CD4-positive, alpha-beta T cell treated with Interleukin-12 subunit alpha and Interleukin-12 subunit beta, for 1 hour (primary cell): ENCODE data around the gene RUVBL1.
A peak's percentile ranks its signal among the peaks of the same experiment; 100 is the strongest.

Experiments used
- DNase-seq: peaks from one replicate; pipeline ENCODE4 v3.0.0-alpha.2; 2020

The RUVBL1 gene

DNA sequence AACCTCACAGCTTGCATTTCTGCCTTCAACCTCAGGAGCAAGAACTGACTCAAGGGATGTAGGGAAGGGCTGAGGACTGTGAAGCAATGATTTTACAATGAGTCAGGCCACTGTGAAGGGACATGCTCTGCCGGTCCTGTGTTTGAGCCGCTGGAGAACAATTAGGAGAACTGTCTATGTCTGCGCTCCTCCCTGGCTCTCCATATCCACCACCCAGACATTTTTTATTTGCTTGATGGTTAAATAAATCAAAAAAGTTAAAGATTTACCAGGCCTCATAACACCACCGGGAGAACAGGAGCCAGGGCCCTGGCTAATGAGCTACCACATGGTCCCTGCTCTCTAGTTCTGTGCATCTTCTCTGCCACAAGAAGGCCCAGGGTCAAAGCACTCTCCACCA, 41.8 kb downstream of the RUVBL1 start:
- no peak for DNase-seq

DNA sequence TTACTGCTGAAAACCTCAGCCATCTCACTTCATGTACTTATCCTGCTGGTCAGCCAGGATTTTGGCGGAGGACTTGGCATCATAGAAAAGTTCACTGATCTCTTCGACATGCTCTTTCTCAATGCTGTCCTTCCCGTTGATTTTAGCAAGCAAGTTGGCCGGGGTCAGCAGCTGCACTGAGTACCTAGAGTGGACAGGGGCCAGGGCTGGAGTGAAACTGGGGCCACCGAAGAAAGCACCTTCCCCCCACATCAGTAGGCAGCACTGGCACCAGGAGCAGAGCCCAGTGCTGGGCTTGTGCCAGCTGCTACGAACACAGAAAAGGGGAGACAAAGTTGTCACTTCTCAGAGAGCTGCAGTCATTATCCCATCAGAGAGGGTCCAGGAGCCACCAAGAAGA, 42.4 kb downstream of the RUVBL1 start:
- no peak for DNase-seq

DNA sequence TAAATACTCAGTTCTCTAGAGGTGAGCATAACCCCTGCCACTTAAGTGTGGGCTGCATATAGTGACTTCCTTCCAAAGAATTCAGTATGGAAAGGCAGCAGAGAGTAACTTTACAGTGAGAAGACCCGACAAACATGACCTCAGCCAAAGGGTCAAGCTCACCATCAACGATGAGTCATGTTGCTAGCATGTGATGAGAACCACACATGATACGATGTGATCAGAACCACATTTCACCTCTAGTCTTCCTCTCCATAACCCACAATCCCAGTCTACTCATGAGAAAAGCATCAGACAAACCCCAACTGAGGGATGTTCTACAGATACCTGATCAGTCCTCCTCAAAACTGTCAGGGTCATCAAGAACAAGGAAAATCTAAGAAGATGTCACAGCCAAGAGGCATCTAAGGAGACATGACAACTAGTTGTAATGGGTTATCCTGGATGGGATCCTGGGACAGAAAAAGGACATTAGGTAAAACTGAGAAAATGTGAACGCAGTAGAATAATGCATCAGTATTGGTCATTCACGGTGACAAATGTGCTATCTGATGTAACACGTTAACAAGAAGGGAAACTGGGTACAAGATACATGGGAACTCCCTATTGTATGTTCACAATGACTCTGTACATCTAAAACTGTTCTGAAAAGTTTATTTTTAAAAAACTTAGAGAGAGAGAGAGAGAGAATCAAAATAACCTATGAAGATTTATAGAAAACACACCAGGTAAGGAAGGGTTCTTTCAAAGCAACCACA, 43.1 kb downstream of the RUVBL1 start:
- DNase-seq = no peak

DNA sequence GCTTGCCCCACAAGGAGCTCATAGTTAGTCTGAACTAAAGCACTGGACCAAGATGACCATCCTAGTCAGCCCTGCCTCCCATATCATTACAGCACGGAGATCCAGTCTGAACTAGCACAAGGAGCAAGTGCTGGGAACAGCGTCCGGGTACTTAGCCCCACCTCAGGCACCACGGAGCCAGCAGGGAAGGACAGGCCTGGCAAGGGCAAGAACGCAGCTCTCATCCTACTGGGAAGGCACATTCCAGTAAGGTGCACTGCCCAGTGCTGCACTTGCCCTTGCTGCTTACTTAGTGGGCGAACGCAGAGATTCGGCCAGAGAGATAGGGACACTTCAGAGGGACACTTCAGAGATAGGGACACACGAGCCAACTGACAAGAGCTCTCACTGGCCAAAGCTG, 43.8 kb downstream of the RUVBL1 start:
- no peak for DNase-seq

DNA sequence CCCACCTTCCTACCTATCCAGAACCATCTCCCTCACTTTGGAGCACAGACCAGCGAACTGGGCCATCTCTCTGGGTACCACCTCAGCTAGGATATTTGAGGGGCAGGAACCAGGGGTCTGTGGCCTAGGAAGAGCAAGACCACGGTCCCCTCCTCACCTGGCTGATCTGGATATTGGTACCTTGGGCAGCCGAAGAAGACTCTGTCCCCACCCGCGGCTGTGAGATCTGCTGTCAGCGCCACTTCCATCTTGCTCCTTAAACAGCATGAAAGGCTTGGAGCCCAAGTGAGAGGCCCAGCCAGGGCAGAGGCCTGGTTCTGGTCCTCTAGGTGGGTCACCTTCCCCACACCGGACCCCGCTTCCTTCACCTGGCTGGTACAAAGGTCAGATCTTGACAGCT, 44.7 kb downstream of the RUVBL1 start:
- no peak for DNase-seq

DNA sequence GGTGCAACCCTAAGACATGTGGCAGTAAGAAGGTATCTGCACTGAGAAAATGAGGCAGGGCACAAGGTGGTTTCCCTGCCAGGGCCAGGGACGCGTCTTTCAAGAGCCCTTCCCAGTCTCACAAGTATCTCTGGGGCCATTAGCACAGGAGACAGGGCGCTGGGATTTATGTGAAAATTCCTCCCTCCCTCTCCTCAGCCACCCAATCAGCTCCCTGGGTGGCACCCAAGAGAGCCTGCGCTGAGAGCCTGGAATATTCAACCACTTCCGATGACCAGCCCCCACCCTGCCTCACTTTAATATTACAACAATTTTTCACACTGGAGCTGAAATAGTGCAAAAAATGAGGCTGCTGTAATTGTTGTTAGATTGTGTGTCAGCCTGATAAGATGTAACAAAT, 45.3 kb downstream of the RUVBL1 start:
- no peak for DNase-seq

DNA sequence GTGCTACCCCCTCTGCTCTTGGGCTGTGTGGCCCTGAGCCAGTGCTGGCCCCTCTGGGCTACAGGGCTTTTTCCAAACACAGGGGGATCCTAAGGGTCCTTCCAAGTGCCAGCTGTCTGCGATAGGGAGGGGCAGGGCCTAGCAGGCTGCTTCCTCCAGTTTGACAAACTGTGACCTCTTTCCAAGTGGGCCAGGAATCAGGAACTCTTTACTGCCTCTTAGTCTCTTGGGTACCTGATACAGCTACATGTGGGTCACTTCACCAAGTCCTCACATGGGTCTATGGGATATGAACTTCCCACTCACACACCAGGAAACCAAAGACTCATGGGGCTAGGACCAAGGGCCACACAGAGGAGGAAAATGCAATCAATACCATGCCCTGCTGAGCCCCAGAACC, 45.9 kb downstream of the RUVBL1 start:
- no peak for DNase-seq

DNA sequence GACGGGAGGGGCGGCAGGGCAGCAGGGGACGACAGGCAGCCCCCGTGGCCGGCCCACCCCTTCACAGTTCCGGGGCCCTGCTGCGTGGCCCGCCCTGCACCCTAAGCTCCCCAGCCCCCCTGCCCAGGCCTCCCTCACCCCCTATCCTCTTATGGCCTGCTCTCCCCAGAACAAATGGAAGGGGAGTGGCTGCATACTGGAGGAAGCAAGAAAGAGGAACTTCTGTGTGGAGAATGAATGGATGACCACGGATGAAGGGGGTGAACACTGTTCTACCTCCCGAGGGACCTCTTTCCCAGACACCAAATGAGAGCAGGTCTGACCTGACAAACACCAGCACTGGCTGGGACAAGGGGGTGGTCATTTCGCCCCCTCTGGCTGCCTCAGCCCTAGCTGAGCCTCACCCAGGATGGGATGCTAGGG, 46.4 kb downstream of the RUVBL1 start:
- no peak for DNase-seq

DNA sequence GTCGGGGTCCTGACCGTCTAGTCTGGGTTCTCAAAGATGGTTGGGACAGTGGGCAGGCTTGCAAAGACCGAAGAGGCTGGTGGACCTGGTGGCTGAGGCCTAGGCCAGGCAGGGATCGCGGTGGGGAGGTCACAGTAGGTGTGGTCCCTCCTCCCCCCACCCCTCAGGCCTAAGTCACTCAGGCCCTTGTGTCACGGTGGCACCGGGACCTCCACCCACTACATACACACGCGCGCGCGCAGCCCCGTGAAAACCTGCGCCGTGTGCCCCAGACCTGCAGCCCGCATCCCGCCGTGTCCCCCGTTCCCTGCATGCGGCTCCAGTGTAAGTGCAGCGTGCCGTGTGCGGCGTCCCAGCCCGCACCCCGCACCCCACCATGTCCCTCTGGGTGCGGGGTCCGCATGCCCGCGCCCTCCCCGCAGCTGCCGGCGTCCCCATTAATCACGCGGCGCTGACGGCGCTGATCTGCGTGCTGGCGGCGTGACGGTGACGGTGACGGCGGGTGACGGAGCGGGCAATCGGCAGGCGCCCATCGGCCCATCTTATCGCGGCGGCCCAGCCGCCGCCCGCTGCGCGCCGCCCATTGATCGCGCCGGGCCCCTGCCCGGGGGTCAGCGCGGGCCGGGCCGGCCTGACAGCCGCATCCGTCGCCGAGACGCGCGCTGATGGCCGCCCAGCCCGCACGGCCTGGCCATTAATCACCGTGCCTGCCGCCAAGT, 47.0 kb downstream of the RUVBL1 start:
- no peak for DNase-seq

DNA sequence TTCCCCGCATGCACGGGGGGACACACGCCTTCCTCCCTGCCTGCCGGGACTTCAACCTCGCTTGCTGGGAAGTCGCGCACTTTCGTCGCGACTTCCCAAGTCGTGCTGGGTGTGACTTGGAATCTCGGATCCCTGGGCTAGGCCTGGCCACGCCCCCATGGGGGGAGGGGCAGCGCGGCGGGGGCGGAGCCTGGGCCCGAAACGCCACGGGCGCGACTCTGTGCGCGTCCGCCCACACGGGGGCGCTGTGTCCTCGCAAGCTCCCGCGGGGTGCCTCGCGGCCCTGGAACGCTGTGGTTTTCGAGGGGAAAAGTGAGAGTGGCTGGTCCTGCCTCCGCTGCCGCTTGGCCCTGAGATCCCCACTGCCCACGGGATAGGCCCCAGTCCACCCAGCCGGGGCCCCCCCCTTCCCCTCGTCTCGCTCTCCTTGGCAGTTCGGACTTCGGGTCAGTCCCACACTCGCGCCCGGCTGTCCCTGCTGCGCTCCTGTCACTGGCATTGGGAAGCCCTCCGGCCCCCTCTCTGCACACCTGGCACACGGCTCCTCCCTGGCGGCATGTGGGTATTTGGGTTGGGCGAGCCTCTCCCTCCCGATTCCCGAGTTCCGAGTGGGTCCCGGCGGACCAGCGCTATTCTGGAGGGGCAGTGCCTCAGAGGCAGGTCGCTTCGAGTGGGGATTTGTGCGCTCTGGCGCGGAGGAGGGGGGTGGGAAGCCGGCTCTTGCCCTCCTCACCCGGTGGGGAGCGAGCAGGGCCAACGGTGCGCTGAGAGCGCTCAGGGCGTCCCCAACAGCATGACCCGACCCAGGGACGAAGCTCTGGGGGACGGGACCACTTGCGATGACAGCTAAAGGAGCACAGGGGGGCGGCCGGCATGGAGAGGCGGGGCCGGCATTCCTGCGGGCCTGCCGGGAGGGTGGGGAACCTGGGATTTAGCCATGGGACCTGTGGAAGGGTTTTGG, 47.8 kb downstream of the RUVBL1 start:
- peak; percentile 85 for DNase-seq

DNA sequence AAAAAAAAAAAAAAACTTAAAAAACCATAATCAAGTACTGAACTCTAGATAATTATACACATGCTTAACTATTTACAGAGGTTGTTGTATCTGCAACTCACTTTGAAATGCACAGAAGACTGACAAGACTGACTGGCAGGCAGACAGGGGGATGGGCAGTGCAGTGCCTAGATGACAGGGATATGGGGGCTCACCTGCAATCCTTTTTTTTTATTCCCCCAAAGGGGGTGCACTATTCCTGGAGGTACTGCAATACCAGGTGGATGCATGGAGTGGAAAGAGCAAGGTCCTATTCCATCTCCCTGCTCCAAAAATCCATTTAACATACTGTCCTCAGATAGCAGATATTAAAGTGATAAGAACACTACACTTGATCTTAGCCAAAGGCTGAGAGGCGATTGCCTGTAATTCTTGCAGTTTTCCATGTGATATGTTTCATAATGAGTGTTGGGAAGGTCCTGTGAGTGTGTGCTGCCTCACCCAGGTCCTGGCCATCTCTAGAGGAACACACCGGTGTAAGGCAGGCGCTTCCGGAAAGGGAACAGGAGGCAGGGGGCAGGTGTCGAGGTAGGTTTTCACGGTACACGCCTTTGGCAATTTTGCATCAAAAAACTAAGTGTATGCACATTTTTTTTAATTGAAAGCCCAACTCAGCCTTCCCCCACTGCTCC, 48.6 kb downstream of the RUVBL1 start:
- no peak for DNase-seq

DNA sequence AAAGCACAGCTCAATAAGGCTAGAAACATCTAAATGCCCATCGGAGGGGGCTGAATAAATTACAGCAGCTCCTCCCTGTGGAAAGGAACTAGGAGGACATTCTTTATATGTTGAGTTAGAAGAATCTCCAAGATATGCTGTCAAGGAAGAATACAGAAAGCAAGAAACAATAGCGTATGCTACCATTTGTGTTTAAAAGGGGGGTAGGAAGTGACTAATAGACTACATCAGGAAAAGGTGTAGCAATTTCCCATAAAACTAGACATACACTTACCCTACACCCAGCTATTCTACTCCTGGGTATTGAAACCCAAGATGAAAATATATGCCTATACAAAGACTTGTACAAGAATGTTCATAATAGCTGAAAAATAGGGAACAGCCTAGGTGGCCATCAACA, 49.8 kb downstream of the RUVBL1 start:
- no peak for DNase-seq

DNA sequence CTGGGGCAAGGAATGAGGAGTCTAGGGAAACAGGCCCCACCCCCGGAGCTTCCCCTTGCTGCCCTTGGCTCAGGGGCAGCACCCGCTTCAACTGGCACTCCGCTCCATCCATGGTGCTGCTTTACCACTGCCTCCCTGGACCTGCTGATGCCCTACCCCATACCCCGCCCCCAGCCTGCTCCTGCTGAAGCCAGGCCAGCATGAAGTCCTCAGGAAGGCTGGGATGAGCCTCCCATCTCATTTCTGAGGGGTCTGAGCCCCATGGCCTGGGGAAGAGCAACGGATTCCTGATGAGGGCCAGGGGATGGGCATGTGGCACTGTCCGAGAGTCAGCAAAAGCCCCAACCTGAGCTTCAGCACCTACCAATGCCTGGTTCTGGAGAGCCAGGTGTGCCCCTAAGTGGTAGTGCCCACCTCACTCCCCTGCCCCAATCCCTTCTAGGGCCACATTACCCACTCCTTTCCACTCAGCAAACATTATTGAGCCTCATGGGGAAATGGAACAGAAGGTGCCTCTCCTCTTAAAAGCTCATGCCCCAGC, 50.4 kb downstream of the RUVBL1 start:
- DNase-seq = no peak

DNA sequence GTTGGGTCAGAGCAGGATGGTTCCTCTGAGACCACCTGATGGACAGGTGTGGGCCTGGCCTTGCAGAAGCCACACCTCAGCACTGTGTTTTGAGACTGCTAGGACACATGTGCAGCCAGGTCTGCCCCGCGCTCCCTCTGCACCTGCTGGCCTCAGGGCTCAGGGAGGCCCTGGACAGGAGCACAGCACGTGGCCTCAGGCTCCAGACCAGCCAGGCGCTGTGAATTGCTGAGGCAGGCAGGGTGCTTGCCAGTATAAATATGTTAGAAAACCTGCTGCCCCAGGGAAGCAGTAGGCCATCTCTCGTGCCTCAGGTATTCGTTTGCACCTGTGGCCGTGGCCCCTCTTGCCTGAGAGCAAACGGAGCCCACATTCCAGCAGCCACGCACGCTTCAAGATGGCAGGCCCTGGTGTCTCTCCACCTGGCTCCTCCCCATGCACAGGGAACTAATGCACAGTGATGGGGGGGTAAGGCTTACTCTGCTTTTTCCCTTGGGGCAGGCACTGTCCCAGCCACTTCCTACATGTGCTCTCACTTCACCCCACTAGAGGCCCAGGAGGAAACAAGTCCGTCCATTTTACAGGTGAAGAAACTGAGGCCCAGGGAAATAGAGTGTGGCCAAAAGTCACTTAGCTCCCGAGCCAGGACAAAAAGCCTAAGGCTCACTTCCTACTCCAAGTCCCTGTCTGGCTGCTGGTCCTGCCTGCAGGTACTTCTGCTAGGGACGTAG, 51.0 kb downstream of the RUVBL1 start:
- DNase-seq = no peak

DNA sequence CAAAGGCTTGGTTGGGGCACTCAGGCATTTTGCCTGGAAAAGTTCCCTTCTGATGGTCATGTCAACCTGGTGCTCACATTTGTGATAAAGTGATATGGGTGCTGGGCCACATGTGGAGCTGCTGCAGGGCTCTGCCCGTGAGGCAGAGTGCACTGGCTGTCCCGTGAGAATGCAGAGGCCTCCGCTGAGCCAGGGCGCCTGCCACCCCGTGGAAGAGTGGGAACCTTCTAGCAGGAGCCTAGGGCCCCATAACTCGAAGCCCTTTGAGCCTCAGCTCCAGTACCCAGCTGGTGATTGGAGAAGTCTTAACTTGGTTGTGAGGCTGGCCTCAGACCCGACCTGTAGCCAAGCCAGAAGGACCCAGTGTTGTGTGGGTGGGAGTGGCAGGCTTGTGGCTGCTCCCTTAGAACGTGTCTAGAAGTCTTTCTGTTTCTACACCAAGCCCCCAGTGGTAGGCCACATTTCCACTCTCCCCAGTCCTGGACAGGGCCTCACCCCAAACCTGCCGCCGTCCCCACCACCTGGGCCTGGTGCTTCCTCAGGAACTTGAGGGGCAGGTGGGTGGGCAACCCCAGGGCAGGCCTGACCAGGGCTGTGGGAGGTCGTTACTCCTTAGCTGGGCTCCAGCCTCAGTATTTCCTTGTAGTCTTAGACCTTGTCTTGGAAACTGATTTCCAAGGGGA, 51.7 kb downstream of the RUVBL1 start:
- no peak for DNase-seq

DNA sequence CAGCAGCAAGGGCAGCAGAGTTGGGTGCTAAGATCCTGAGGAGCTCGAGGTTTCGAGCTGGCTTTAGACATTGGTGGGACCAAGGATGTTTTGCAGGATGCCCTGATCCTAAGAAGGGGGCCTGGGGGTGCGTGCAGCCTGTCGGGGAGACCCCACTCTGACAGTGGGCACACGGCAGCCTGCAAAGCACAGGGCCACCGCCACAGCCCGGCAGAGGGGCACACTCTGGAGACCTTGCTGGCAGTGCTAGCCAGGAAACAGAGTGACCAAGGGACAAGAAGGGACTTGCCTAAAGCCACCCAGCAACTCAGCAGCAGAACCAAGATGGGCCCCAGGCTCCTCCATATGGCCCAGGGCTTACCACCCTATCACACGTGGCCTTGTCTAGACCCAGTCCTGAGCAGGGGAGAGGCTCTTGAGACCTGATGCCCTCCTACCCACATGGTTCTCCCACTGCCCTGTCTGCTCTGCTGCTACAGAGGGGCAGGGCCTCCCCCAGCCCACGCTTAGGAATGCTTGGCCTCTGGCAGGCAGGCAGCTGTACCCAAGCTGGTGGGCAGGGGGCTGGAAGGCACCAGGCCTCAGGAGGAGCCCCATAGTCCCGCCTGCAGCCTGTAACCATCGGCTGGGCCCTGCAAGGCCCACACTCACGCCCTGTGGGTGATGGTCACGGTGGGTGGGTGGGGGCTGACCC, 52.6 kb downstream of the RUVBL1 start:
- no peak for DNase-seq

DNA sequence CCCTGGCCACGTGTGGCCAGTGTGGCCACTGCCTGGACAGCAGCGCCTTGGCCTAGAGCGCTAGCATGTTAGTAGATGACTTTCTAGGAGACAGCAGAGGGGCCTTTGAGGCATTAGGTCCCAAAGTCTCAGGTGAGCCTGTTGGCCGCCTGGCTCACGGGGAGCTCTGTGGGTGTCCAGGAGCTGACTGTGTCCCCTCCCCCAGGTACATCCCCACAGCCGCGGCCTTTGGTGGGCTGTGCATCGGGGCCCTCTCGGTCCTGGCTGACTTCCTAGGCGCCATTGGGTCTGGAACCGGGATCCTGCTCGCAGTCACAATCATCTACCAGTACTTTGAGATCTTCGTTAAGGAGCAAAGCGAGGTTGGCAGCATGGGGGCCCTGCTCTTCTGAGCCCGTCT, 54.3 kb downstream of the RUVBL1 start:
- DNase-seq = no peak

DNA sequence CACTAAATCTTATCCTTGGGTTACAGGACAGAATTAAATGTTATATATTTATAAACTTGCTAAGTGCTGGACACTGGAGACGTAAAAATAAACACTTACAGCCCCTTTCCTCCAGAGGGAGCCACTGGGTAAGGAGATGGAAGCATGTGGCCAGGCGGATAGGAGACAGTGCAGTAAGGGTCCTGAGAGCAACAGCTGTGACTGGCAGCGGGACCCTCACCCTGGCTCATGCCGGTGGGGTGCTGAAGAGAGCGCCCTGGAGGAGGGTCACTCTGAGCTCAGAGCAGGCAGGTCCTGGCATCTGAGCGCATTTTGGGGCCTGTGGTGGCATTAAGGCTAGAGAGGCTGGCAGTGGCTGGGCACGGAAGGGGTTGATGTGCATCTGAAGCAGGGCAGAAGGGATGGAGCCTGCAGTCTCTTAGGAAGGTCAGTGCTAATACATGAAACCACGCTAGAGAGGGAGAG, 55.4 kb downstream of the RUVBL1 start:
- peak; percentile 54 for DNase-seq

DNA sequence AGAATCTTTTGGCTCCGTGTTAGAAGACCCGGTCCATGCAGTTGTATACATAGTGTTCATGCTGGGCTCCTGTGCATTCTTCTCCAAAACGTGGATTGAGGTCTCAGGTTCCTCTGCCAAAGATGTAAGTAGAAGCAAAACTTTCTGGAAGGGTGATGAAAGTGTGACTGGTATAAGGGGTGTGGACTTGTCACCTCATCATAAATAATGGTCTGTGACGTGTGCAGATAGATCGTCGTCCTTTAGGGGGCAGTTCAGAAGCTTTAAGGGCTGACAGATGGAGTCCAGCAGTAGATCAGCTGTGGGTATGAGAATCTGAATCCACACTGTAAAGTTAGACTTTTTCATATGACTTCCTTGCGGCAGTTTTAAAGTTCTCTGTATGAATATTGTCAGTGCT, 56.1 kb downstream of the RUVBL1 start:
- no peak for DNase-seq

DNA sequence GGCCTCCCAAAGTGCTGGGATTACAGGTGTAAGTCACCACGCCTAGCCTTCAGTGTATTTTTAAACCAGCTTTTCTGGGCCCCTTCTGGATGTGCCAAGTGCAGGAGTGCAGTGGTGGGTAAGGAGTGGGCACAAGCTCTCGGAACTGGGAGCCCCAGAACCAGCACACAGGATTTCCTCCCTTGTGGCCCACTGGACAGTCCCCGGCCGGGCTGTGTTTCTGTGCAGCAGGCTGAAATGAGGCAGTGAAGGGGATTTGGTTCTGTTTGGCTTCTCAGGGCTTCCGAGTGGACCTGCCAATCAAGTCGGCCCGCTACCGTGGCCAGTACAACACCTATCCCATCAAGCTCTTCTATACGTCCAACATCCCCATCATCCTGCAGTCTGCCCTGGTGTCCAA, 56.9 kb downstream of the RUVBL1 start:
- DNase-seq = no peak

DNA sequence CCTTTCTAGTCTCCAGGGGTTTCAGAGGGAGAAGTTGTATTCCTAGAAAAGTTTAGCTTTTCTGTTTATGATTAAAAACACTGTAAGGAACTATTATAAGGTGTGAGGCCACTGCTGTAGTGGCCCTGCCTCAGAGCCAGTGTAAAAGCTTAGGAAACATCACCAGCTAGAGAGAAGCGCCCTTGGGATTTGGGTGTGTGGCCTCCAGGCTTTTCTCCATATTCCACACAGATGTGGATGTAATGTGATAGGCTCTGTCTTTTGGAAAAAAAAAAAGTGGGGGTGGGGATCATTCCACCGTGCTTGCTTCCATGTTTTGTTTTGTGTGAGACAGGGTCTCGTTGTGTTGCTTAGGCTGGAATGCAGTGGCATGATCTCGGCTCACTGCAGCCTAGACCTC, 57.5 kb downstream of the RUVBL1 start:
- no peak for DNase-seq
